IPS-NIHi7 (cell line): ENCODE data around the gene PGBD1.

ENCODE experiments used
- DNase-seq: peaks from one replicate; pipeline ENCODE4 v3.0.0; 2012; ENCODE audit warnings: mixed read lengths; ENCODE audit errors: extremely low spot score

PGBD1 gene

DNA sequence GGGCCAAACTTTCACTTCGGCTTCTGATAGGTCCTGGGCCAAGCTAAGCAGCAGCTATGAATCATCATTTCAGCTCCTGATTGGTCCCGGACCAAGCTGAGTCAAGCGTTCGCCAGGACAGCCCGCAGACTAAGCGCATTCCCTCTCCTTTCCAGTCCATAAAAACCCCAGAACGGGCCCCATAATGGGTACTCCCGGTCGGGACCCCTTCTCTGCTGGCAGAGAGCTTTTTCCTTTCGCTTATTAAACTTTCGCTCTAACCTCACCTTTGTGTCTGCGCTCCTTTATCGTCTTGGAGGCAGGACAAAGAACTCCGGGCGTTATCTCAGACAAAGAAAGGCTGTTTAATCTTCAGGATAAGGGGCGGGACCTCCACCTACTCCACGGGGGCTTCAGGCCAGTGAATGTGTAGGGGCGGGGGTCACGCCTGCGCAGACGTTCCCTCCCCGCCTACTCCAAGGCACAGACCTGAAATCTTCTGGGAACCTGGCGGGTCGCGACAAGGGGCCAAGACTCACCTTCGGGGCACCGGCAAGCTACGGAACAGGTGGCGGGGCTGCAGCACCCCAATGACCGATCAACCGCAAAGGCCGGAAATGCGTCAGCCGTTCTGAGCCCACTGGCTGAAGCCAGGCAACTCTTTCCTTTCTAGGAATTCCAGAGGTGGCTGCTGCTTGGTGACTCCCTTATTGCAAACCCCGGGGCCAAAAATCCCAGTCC, 54.4 kb downstream of the PGBD1 start, which contains the start of gene ZSCAN31:
Gene ZSCAN31 (minus strand): TSS at position 585 of the 720 bp plus-strand sequence. CDS start 6,465 bp downstream, outside the sequence.
- DNase-seq, result peak; percentile 92

DNA sequence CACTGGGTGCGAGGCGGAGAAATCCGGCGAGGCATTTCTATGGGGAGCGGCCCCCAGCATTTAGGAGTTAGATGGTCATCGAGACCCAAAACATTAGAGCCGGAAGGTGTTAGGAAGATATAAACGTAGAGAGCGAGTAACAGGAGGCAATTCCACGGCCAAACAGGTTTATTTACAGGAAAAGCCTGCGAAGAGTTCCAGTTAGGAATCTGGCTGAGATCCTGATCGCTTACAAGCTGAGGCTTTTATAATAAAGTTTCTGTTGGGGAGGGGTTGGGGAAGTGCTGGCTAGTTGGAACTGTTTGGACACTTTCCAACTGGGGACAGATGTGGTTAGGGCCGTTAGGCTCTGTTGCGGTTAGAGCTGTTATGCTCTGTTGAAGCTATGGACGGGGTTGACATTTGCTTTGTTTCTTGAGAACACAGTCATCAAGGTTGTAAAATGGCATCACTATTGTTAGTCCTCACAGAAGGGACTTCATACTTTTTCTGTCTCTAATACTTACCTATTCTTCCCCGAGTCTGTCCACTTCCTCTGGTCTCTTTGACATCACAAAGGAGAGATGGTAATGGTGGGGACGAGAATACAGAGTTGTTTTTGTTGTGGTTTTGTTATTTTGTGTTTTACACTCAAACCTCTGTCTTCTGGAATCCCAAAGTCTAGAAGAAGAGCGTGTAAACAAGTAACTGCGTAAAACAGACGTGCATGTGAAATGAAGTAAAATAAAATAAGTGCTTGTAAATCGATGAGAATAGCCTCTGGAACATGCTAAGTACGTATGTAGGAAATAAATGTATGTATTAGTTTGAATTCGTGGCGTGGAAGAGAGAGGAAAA, 55.1 kb downstream of the PGBD1 start:
- no peak for DNase-seq

DNA sequence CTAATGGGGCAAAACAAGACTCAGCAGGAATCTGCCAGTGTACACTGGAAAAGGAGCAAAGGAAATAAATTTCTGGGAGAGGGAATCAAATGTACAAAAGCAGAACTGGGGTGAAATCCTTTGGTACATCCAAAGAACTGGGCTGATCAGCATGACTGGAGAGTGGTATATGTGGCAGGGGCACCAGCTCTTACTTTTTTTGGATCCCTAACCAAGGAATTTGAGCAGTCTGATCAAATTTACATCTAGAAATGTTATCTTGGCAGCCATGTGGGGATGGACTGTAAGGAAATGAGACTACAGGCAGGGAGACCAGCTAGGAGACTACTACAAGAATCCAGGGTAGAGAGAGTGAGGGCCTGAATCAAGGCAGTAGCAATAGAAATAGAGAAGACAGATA, 55.7 kb downstream of the PGBD1 start:
- DNase-seq, result no peak

DNA sequence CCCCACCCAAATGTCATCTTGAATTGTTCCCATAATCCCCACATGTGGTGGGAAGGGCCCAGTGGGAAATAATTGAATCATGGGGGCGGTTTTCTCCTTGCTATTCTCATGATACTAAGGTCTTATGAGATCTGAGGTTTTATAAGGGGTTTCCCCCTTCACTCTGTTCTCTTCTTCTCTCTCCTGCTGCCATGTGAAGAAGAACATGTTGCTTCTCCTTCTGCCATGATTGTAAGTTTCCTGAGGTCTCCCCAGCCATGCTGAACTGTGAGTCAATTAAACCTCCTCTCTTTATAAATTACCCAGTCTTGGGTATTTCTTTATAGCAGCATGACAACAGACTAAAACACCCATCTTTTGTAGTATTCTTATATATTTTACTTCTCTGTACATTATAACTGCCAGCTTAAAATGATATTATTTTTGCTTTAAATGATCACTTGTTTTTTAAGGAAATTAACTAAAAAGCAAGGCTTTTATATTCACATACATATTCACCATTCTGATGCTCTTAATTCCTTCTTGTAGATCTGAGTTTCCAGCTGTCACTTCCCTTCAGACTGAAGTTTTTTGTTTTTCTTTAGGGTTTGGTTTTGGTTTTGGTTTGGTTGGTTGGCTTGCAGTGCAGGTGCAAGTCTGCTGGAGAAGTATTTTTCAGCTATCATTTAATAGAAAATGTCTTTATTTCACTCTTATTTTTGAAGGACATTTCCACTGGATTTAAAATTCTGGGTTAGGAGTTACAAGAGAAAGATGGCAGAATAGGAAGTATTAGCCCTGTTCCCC, 59.1 kb downstream of the PGBD1 start:
- DNase-seq, result no peak

DNA sequence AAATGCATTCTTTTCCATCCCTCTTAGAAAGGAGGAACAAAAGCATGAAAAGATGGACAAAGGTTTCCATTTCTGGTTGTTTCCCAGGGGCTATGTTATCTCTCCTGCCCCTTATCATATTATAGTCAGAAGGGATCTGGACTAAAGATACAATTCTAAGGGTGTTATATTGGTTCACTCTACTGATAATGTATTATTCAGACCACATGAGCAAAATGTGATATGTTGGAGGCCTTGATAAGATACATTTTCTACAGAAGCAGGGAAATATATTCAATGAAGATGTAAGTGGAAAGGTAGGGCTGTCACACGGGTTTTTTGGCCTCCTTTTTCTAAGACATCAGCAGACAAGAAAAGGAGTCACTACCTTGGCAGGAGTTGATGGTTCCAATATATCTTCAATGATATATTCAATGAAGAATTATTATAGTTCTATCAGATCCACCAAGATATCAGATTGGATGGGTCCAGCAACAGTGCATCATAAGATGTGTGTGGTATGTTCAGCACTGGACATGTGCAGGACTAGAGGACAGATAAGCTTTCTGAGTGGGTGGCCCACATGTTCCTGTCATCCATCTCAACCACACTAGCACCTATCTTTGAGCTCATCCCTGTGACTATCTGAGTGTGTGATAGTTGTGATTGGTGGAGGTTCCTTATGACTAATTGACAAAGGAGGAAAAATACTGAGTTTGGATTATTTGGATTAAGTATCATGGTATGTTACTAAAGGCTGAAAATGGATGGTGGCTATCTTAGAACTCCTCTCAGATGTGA, 62.7 kb downstream of the PGBD1 start:
- DNase-seq, result no peak

DNA sequence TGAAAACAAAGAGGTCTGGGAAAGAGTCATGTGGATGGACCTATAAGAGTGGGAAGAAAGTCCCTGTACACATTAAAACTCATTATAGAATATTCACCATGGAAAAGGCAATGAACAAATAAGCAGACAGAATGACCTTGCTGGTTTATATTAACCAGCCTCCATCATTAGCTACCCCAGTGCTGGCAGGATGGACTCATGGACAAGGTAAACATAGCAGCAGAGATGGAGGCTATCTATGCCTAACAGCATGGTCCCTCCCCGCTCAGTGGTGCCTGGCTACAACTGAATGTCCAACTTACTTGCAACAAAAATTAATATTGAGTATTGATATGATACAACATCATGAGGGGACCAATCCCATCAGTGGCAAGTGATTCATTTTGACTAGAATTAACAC, 63.8 kb downstream of the PGBD1 start:
- no peak for DNase-seq

DNA sequence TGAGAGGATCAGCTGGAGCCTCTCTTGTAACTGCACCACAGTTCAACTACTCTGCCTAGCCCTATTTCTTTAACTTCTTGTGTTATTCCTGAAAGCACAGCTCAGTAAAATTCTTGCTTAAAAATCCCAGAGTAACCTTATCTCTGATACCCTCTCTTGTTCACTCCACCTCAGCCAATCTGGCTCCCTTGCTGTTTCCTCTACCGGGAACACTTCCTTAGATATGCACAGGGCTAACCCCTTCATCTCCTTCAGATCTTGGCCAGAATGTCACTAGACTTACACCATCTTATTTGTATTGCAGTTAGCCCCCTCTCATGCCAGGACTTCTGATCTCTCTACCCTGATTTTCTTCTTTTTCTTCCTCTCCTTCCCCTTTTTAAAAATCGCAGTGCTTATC, 65.7 kb downstream of the PGBD1 start:
- DNase-seq, result no peak

DNA sequence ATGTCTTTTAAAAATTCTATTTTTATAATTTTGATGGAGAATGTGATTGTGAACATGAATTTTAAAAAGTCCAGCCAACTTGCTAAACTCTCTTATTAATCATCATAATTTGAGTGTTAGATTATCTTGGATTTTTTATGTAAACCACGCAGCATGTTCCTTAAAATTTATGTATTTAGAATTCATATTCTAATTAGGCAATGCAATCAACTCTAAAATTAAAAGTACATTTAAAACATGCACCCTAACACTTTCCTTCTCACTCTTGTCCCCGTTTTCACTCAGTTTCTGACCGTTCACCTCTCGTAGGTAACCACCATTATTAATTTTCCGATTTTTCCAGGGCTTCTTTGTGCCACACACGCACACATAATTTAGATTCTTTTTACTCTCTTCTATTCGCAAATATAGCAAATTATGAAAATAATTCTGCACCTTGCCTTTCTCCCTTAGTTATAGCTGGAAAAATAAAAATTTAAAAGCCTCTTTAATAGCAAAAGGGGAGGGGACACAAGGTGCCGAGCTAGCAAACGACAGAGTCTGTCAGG, 68.0 kb downstream of the PGBD1 start:
- no peak for DNase-seq

DNA sequence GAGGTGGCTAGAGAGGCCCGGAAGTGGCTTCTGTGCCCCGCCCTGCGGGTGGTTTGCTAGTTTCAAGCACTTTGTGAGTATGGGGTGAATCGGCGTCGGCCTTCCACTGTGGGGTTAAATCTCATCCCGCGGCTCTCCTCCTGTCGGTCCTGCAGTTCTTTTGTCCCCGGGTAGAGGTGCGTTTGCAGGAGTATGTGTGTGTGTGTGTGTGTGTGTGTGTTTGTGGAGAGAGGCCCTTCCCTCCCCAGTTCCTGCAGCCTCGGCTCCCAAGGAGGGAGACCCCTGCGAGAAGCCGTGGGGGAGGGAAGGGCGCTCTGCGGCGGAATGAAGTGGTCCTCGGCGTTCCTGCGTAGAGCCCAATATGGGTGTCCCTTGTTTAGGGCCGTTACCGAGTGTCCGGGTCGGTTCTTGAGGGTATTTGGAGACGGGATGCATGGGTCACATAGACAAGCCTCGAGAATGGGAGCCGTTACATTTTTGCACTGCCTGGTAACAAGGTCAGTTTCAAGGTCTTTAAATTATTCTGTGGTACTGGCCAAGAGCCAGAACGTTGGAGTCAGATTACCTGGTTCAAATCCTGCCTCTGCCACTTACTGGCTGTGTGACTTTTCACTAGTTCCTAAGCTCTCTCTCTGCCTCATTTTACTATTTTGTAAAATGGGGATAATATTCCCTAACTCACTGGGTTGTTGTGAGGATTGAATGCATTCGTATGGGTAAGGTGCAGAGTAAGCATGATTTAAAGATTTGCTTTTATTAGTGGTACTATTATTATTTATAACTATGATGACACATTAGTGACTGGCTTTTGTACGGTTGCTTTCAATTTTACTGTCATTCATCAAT, 68.7 kb downstream of the PGBD1 start, which contains the start of gene ZKSCAN3:
Gene ZKSCAN3 (plus strand): TSS at position 56 of the 846 bp plus-strand sequence. CDS start 9,640 bp downstream, outside the sequence.
- peak; percentile 81 for DNase-seq

DNA sequence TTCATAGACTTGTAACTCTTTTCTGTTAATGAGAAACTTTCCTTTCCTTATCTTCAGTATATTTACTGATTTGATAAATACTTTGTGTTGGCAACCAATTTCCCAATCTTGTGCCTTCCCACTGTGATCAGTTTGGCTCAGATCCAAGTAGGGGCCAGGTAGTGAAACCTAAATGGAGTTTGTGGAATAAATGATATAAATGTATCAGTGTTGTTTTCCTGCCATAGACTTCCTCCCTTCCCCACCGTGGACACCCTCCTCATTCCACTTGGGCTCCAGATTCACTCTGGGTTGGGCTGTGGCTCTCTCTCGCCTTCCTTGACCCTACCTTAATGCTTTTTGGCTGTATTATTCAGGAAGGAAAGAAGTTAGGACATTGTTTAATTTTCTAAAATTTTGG, 69.7 kb downstream of the PGBD1 start:
- no peak for DNase-seq

DNA sequence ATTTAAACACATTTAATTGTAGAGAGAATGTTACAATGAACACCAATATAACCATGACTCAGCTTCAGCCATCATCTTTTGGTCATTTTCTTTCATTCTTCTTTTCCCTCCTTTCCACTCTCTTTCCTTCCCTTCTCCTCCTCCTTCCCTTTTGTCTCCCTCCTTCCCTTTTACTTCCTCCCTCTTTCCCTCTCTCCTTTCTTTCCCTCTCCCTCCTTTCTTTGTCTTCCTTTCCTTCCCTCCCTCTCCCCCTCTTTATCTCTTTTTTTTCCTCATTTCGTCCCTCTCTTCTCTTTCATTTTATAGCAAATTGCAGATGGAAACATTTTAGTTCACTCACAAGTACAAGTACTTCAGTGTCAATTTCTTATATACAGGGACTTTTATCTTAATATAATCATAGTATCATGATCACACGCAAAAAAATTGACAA, 70.1 kb downstream of the PGBD1 start:
- DNase-seq, result no peak
